DMS 273 treated with DMSO at 0.1 percent for 48 hours (cell line): ENCODE data around the gene POMP.
"Not testable (repeated sequence)": the region's sequence is repeated elsewhere in the genome, so short reads cannot be mapped to it uniquely, and the experiment has no call there.

Experiments used
- DNase-seq: peaks from one replicate; lab custom pipeline; 2025; lab: John Stamatoyannopoulos, UW

POMP gene

GRCh38 chr13:28693605-28694491 is 34.9 kb downstream of the POMP start:
- not testable (repeated sequence) for DNase-seq

GRCh38 chr13:28697441-28697840 is 38.5 kb downstream of the POMP start:
- no peak for DNase-seq

GRCh38 chr13:28699246-28699645 is 40.3 kb downstream of the POMP start:
- DNase-seq: no peak

DNA sequence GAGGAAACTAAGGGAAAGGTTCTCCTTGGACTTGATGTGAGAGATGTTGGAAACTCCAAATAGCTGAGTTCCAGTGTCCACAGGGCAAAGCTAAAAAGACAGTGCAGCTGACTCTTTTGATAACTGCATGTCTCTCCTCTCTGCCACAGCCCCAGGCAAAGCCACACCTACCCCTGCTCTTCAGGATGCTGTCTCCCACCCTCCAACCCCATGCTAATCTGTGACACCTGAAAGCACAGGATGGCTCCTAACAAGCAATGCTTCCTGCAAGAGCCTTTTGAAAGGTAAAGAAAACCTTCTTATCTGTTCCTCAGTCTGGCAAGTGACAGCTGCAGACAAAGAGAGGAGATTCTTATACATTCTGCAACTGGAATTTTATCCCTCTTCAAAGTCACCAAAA is 45.4 kb downstream of the POMP start:
- no peak for DNase-seq

GRCh38 chr13:28704919-28705318 is 46.0 kb downstream of the POMP start:
- DNase-seq: no peak

- DNase-seq: peak; percentile 7
Measured at GRCh38 chr13:28705461-28706083, 46.6 kb downstream of the POMP start.

DNA sequence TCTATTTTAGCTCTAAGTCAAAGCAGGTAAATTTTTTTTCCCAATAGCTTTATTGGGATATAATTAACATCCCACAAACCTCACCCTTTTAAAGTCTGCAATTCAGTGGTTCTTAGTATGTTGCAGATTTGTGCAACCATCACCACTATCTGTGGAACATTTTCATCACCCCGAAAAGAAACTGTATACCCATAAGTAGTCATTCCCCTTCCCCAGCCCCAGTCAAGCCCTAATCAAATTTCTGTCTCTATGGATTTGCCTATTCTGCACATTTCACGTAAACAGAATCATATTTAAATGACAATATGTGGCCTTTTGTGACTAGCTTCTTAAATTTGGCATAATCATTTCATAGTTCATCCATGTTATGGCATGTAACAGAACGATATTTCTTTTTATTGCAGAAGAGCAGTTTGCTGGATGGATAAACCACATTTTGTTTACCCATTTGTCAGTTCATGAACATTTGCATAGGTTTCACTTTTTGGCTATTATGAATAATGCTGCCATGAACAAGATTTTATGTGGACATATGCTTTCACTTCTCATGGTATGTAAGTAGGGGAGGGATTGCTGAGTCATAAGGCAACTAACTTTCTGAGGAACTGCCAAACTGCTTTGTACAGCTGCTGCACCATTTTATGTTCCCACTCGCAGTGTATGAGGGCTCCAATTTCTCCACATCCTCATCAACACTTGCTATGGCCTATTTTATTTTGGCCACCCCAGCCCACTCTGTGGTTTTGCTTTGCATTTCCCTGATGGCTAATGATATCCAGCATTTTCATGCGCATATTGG is 48.9 kb downstream of the POMP start:
- peak; percentile 72 for DNase-seq

DNA sequence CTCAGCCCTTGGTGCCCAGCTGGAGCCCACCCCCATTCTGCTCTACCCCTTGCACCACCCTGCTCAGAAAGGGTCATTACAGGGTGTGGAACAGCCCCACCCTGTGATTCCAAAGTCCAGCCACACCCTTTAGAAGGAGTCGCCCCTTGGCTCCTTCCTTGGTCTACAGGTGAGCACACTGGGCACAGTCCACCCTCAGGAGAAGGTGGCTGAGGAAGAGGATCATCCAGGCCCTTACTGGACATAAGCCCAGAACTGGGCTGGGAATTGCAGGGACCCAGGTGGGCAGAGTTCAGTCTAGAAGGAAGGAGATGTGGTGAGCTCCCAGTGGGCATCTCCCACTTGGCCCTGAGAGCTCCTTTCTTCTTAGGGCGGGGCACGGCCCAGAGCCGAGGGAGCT is 51.2 kb downstream of the POMP start:
- no peak for DNase-seq

GRCh38 chr13:28714651-28715050 is 55.7 kb downstream of the POMP start:
- DNase-seq: no peak

- no peak for DNase-seq
Measured at GRCh38 chr13:28716511-28716910, 57.6 kb downstream of the POMP start.

GRCh38 chr13:28717170-28717569 is 58.2 kb downstream of the POMP start:
- no peak for DNase-seq

DNA sequence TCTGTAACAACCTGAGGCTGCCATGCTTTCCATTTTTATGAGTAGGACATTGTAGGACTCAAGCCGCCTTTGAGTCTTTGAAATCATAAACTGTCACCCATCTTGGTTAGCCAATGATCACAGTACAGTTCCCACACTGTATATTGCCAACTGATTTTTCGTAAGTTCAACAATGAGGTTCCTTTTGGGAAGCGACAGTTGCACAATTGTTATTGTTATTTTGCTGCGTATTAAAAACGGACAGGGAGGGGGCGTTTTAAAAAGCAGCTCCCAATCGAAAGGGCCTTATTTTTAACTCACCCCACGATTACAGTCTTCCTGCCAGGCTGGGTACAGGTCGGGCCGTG is 59.2 kb downstream of the POMP start:
- DNase-seq: no peak

DNA sequence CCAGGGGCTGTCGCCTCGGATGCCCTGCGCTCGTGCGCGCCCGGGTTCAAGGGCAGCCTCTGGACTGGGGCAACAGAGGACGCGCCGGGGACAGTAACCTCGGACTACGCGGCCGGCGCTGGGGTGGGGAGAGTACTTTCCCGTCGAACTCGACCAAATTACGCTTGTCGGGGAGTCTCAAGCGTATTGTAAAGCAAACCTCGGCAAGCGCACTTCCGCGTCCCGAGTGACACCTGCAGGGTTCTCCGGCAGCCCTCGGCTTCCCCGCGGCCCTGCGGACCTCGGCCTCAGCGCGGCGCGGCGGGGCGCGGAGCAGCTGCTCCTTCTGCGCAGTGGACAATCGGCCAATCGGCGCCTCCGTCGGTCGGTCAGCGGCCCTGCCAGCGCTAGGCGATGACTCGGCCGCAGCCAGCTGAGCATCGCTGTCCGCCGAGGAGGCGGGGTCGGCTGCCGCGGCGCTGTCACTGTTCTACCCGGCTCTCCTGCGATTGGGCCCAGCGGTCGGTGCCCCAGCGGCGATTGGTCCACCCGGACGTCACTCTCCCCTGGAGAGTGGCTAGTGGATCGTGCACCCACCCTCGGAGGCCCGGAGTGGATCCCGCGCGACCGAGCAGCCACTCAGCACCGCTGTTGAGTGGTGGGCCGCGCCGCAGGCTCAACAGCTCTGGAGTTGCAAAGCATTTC is 59.8 kb downstream of the POMP start, which contains the start of gene SLC46A3:
TSS of gene SLC46A3 (minus strand) at position 428 of the 684 bp plus-strand sequence. CDS start 972 bp downstream, outside the sequence.
- peak; percentile 67 for DNase-seq

- no peak for DNase-seq
Measured at GRCh38 chr13:28719227-28720055, 60.5 kb downstream of the POMP start.

DNA sequence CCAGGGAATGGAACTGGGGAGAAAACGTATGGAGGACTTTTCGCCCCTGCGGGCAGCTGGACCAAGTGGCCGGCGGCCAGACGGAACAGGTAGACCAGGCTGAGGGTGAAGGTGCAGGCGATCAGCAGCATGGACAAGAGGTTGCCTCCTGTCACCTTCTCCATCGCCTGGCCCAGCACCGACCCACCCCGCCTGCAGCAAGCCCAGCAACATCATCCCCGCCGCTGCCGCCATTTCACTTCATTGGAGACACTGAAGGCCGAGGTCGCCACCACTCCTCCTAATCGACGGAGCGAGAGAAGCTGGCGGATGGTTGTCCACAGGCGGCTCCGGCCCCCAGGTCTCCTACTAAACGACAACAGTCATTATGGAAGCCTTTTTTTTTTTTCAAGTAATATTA is 64.9 kb downstream of the POMP start:
- no peak for DNase-seq

- DNase-seq: no peak
Measured at GRCh38 chr13:28725046-28725610, 66.2 kb downstream of the POMP start.
